ENCODE measurements around the gene RBM15B. TPM values are rescaled to one million over a fixed set of nuclear protein-coding genes. Genes with fewer than 3 reads are reported as not detected.
"Not testable (repeated sequence)": the region's sequence is repeated elsewhere in the genome, so short reads cannot be mapped to it uniquely, and the experiment has no call there.

The RBM15B gene
- total RNA-seq = 45.8 TPM

DNA sequence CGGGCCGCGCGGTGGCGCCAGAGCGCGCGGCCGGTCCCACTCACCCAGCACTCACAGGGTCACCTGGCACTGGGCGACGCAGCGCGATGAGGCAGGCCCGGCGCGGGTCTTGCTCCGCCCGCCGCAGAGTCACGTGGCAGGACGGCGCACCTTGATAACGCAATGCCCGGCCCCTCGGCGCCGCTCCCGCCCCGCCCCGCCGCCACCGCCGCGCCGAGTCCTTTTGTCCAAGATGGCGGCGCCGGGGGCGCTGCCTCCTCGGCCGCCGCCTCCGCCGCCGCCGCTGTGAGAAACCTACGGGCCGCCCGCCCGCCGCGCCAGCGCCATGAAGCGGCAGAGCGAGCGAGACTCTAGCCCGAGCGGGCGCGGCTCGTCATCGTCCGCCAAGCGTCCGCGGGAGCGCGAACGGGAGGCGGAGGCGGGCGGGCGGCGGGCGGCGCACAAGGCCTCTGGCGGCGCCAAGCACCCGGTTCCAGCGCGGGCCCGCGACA, at the start of gene RBM15B:
Gene RBM15B (plus strand): TSS at position 211 of the 491 bp plus-strand sequence. CDS start 115 bp downstream, at position 326.
- peak; percentile 91 to 97 (median 97) for DNase-seq (ENCODE audit: low read depth in 2 of 3, low spot score in 2 of 3)

GRCh38 chr3:51343918-51344687, 47.0 kb upstream of the RBM15B start:
- DNase-seq (ENCODE audit: low read depth in 2 of 3, low spot score in 2 of 3) = no peak

DNA sequence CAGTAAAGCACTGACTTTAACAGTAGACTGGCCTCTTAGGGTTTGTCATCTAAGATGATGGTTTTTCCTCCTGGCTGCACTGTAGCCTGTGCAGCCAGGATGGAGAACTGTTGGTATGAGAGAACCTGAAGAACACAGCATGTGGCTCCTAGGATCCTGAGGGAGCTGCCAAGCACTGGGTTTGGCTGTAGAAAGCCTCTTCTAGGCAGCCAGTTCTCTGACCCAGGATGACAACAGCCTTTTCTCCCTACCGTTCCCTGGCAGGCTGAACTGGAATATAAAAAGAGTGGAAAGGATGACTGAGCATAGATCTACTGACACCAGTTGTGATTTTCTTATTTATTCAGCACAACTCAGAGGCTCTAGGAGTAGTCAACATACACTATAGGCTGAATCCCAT, 40.3 kb upstream of the RBM15B start:
- DNase-seq (ENCODE audit: low read depth in 2 of 3, low spot score in 2 of 3) = no peak

- DNase-seq (ENCODE audit: low read depth in 2 of 3, low spot score in 2 of 3) = no peak
Measured at GRCh38 chr3:51353131-51353530, 38.0 kb upstream of the RBM15B start.

DNA sequence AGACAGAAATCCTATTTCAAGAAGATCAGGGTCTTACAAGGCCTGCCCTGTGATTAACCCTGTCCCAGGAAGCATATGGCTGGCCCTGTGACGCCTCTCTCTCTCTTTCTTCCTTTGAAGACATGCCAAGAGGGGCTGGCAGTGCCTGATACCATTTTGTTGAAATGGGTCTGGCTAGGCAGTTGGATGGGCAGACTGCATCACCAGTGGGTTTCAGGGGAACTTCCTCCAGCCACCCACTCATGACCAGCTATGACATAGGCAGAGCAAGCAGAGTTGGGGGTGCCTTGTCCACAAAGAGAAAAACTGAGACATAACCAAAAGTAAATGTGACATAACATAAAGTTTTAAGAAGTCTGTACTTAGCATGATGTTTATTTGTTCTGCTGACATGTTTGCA, 37.4 kb upstream of the RBM15B start:
- DNase-seq (ENCODE audit: low read depth in 2 of 3, low spot score in 2 of 3) = peak in 2 of 3 donors; percentile 43 to 84

GRCh38 chr3:51354172-51354571, 36.9 kb upstream of the RBM15B start:
- peak in 1 of 3 donors; percentile 18 for DNase-seq (ENCODE audit: low read depth in 2 of 3, low spot score in 2 of 3)

- DNase-seq (ENCODE audit: low read depth in 2 of 3, low spot score in 2 of 3) = no peak
Measured at GRCh38 chr3:51354731-51355615, 36.1 kb upstream of the RBM15B start.

DNA sequence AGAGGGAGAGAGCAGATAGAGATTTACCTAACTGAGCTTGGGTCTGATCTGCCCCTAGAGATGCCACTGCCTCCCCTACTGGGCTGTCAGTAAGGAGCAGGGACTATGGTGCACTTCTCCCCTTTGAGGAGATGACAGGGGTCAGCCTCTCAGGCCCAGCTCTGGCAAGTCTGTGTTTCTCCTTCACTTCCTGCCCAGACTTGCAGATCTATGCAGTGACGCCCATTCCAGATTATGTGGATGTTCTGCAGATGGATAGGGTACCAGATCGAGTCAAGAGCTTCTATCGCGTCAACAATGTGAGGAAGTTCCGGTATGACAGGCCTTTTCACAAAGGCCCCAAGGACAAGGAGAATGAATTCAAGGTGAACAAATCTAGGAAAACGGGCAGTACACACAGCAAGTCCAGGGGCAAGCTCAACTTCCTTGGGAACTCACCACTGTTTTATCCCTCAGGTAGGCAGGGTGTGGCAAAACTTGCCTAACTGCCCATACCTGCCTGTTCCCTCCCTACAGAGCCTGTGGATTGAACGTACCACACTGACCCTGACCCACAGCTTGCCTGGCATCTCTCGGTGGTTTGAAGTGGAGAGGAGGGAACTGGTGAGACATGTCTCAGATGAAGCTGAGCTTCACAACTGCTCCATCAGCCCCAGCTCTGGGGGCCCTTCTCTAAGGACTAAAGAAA, 35.0 kb upstream of the RBM15B start:
- no peak for DNase-seq (ENCODE audit: low read depth in 2 of 3, low spot score in 2 of 3)

DNA sequence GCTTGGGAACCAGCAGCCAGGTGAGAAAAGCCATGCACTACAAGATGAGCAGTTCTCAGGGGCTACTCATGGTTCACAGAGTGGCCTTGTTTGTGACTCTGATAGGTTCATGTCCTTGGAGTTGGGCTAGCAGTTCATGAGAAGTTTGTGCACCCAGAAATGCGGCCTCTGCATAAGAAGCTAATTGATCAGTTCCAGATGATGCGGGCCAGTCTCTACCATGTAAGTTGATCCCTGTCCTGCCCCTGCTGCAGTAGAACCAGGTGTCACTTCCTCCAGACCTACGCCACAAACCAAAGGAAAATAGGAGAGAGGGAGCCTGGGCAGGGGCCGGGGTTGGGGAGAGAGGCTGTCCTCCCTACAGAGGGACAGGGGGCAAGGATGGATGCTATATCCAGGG, 33.2 kb upstream of the RBM15B start:
- DNase-seq (ENCODE audit: low read depth in 2 of 3, low spot score in 2 of 3) = no peak

GRCh38 chr3:51358981-51359380, 32.1 kb upstream of the RBM15B start:
- DNase-seq (ENCODE audit: low read depth in 2 of 3, low spot score in 2 of 3) = no peak

DNA sequence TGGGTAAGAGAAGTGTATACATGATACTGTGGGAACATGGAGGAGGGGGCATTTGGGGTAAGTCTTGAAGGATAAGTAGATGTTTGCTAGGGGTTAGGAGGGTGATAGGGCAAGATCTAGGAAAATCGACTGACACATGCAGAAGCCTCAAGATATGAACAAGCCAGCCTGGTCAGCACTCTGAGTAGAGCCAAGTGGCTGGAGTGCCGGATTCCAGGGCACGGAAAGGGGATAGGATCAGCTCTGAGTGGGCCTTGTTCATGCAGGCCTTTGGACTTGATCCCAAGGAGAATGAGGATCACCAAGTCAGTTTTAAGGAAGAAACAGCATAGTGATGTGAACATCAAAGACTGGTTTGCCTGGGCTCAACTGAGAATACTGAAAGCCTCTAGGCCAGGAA, 30.3 kb upstream of the RBM15B start:
- no peak for DNase-seq (ENCODE audit: low read depth in 2 of 3, low spot score in 2 of 3)

GRCh38 chr3:51361746-51362145, 29.3 kb upstream of the RBM15B start:
- DNase-seq (ENCODE audit: low read depth in 2 of 3, low spot score in 2 of 3) = no peak

GRCh38 chr3:51362476-51362875, 28.6 kb upstream of the RBM15B start:
- DNase-seq (ENCODE audit: low read depth in 2 of 3, low spot score in 2 of 3) = no peak

DNA sequence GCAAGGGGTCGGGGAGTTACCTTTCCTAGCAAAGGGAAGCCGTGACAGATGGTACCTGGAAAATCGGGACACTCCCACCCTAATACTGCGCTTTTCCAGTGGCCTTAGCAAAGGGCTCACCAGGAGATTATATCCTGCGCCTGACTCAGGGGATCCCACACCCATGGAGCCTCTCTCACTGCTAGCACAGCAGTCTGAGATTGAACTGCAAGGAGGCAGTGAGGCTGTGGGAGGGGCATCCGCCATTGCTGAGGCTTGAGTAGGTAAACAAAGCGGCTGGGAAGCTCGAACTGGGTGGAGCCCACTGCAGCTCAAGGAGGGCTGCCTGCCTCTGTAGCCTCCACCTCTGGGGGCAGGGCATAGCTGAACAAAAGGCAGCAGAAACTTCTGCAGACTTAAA, 22.8 kb upstream of the RBM15B start:
- DNase-seq (ENCODE audit: low read depth in 2 of 3, low spot score in 2 of 3) = not testable (repeated sequence)

- peak in 2 of 3 donors; percentile 61 to 87 for DNase-seq (ENCODE audit: low read depth in 2 of 3, low spot score in 2 of 3)
Measured at GRCh38 chr3:51371943-51372557, 19.0 kb upstream of the RBM15B start.

GRCh38 chr3:51373658-51374421, 17.2 kb upstream of the RBM15B start:
- DNase-seq (ENCODE audit: low read depth in 2 of 3, low spot score in 2 of 3) = no peak

DNA sequence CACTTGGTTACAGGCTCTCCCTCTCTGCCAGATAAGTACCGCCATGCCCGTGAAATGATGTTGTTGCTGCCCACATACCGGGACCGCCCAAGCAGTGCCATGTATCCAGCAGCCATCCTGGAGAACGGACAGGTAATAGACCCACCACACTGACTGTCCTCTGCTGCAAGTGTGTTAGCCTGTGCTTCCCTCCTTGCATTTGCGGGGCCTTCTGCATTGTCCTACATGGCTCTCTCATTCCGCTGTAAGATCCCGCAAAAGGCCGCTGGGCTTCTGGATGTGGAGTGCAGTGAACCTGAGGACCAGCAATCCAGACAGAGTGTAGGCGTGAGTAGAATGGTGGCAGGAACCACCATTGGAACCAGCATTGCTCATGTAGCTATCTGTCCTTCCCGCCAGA, 16.6 kb upstream of the RBM15B start:
- no peak for DNase-seq (ENCODE audit: low read depth in 2 of 3, low spot score in 2 of 3)

- DNase-seq (ENCODE audit: low read depth in 2 of 3, low spot score in 2 of 3) = no peak
Measured at GRCh38 chr3:51375136-51375535, 15.9 kb upstream of the RBM15B start.

GRCh38 chr3:51375571-51375970, 15.5 kb upstream of the RBM15B start:
- no peak for DNase-seq (ENCODE audit: low read depth in 2 of 3, low spot score in 2 of 3)

DNA sequence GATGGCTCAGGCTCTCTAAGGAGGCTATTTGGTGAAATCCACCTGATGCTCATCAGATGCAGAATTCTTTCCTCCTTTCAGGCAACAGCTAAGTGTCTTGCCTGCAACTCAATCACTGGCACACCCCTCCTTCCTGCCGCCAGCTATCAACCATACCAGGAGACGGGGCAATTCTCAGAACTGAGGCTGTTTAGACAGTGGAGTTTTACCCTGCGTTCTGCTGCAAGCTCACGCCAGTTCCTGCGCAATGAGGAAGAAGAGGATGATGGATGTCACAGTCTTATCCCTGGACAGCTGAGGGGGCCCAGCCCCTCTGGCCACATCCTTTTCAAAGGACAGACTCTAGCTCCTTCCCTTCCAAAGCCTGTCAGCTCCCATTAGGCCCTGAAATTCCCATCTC, 13.0 kb upstream of the RBM15B start:
- DNase-seq (ENCODE audit: low read depth in 2 of 3, low spot score in 2 of 3) = no peak
